MM.1S (cell line): ENCODE measurements around the gene SPATS1.

Source experiments
- EZH2 ChIP-seq: fragments of 300-600 bp; sonication (generic); optimal IDR thresholded peaks from 2 replicates; pipeline ENCODE3; 2017; ENCODE audit warnings: low read depth, mild to moderate bottlenecking, antibody characterized with exemption, low read length, mixed read lengths
- EZH2phosphoT487 ChIP-seq: fragments of 300-600 bp; sonication (generic); IDR thresholded peaks from 2 replicates; pipeline ENCODE4 v1.6.1; 2018; ENCODE audit warnings: antibody characterized with exemption, low read length
- TF ChIP-seq, protein P1 (sequence below): fragments of 300-600 bp; sonication (generic); IDR thresholded peaks from 2 replicates; pipeline ENCODE4 v1.5.1; 2016; ENCODE audit warnings: antibody characterized with exemption, low read length, mixed read lengths

DNA sequence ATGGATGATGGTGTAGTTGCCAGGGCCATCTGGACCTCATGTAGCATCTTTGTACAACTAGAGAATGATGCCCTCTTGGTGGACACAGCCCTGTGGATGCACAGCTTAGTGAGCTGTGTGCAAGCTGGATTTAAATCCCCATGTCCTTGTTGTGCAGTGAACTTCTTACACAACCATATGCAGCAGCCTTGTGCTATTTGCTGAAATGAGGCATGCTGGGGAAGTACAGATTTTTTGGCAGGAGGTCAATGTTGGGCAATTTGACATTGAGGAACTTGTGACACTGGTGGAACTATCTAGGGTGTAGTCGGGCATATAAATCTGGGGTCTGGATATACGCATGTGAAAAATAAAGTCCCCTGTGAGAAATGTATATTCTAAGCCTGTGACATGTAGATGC, 39.3 kb downstream of the SPATS1 start:
- TF ChIP-seq EZH2 (no peak), EZH2phosphoT487 (no peak)
- TF ChIP-seq, protein P1, sequence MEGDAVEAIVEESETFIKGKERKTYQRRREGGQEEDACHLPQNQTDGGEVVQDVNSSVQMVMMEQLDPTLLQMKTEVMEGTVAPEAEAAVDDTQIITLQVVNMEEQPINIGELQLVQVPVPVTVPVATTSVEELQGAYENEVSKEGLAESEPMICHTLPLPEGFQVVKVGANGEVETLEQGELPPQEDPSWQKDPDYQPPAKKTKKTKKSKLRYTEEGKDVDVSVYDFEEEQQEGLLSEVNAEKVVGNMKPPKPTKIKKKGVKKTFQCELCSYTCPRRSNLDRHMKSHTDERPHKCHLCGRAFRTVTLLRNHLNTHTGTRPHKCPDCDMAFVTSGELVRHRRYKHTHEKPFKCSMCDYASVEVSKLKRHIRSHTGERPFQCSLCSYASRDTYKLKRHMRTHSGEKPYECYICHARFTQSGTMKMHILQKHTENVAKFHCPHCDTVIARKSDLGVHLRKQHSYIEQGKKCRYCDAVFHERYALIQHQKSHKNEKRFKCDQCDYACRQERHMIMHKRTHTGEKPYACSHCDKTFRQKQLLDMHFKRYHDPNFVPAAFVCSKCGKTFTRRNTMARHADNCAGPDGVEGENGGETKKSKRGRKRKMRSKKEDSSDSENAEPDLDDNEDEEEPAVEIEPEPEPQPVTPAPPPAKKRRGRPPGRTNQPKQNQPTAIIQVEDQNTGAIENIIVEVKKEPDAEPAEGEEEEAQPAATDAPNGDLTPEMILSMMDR: no peak
